NCI-H2196 treated with DMSO at 0.1 percent for 48 hours (cell line): ENCODE results near the gene SETD1A.
"Not testable (repeated sequence)": the region's sequence is repeated elsewhere in the genome, so short reads cannot be mapped to it uniquely, and the experiment has no call there.

Source experiments
- DNase-seq: peaks from one replicate; lab custom pipeline; 2025; ENCODE audit not compliant: unreplicated experiment; lab: John Stamatoyannopoulos, UW

Gene SETD1A

DNA sequence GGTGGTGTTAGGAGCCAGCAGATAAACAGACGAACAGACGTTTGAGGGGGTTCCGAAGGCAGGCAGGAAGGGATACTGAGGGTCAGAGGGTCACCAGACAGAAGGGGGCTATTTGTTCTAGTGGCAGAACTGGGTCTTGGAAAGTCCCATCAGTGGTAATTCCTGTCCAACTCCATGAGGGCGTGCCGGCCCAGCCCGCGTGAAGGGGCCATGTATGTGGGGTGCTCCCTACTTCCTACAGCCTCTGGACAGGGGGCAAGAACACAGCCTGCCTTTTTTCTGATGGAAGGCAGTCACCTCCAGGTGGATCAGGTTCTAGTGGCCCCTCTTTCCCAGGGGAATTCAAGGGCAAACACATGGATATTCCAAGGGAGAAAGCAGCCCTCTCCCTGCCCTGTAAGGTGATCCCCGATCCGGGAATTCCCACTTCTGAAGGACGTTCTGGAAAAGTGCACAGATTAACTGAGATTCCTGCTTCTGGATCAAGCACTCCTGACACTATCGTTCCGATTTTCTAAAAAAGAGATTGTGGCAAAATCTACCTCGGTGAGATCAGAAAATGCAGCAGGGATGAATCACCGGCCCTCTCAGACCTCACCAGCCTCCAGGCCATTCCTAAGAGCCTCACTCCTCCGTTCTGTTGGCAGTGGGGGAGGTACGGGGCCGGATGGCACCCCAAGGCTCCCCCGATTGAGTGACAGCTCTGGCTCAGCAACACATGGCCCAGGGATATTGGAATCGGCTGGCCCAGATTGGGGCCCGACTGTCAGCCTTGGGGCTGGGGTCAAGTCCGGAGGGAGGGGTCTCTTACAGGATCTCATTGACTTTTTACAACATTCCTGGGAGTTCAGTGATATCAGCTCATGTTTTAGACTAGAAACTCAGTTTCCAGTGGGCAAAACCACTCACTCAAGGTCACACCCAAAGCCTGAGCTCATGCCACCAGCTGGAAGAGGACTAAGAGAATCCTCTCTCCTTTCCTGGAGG, 40.5 kb downstream of the SETD1A start:
- DNase-seq, result no peak

DNA sequence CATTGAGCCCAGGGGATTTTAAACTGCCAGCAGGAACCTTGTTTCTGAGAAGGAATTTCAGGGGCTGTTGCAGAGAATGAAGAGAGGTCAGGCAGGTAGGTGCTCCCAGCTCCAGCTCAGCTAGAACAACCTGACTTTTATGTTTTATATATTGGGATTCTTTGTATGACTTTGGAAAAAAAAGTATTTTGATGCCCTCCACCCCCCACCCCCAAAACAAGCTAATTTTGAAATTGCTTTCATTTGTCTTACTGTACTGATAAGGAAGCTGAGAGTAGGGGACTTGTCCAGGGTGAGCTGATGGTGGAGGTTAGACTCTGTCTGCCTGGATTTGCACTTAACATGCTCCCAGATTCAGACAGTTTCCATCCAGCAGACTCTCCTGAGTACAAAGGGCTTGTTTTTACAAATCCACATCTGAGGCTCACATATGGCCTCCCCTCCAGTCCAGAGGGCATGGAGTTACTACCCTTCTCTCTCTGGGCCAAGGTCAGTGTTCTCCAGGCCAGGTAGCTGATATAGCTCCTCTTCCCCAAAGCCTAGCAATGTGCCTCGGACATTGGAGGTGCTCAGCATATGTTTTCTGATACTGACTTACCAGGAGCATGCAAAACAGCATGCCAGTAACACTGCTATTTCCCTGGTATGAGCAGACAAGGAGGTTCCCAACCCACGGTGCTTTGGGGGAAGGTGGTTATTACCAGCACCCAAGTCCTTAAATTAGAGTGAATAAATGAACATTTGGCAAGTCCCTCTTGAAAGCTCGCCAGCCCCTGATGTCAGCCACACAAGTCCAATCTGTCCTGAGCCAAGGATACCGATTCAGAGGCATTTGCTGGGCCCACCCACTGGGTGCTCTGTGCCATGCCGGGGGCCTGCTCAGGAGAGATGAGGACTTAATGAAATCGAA, 41.6 kb downstream of the SETD1A start:
- DNase-seq, result no peak

DNA sequence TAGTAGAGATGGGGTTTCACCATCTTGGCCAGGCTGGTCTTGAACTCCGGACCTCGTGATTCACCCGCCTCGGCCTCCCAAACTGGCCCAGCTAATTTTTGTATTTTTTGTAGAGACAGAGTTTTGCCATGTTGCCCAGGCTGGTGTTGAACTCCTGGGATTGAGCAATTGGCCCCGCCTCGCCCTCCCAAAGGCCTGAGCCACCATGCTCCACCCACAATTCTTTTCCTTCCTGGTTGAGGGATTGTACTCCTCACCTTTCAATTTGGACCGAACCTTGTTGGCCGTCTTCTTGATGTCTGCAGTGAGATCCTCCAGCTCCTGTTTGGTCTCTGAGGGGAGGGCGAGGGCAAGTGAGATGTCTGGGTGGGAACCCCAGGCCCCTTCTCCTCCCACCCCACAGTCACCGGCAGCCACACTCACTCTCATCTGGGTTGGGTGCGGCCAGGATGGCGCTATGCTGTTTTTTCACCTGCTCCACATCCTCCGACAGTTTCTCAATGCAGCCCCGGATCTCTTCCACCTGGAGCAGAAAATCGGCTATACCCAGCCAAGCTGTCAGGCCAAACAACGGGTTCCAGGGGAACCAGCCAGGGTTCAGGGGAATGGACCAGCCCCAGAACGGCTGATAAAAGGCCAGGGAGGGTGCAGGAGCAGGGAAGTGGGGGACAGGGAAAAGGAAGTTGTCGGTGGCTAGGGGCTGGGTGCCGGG, 43.3 kb downstream of the SETD1A start:
- DNase-seq, result no peak

DNA sequence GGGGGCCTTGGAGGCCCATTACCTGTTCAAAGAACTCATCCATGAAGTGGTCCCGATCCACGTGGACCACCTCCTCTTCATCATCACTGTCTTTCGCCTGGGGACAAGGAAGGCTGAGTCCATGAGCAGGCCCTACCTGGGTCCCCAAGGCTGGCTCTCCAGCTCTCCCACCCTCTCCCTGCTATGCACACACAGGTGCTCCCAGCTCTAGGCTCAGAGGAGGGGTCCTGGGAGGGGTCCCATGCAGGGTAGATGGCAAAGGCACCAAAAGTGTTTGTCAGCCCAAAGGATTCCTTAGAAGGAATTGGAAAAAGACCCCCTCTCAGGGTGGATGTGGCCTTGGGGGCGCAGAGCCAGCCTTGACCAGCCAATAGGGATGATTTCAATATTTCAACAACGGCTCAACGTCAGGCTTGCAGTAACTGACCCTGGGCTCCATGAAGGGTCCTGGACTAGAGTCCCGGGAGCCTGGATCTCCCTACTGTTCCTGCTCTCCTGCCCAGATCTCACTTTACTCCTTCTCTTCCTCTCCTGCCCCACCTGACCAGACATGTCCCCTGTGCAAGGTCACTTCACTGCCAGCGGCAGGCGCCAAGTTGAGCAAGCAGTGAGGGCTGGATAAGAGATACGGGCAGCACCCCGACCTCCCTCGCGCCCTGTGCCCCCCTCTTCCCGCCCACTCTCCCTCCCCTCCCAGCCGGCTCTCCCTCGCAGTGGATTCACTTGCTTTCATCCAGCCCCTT, 44.1 kb downstream of the SETD1A start:
- DNase-seq, result no peak

DNA sequence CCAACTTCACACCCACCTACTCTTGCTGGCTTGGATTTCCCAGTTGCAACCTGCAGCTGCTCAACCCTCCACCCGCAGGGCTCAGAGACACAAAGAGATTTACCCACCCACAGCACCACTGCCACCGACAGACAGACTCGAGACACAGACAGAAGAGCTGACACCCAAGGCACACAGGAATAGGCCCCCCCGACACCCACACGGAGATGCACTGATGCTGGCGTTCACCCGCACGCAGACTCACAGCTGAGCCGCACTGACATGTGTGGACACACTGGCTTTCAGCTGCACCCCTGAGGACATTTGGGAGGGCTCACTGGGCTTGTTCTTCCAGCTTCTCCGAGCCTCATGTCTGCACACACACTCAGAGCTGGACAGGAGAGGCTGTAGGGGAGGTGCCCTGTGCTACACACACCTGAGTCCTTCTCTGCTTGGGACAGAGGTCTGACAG, 44.7 kb downstream of the SETD1A start:
- DNase-seq, result no peak

DNA sequence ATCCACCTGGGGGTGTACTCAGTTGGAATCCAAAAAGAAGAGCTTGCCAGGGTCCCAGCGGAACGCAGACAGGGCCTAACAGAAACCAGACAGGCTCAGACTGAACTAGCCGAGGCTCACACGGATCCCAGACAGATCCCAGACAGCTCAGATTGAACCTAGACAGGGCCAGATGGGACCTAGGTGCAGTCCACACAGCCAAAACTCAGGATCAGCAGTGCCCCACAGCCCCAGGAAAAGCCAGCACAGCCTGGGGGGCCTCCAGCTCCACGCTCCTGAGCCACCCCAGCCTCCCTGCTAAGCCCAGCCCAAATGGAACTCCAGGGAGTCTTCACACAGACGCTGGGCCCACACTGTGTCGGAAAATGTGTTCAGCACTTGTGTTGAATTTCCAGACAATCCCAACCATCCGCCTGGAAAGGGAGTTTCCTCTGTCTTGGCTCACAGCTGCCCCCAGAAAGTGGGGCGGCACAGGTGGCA, 45.3 kb downstream of the SETD1A start:
- DNase-seq, result no peak

DNA sequence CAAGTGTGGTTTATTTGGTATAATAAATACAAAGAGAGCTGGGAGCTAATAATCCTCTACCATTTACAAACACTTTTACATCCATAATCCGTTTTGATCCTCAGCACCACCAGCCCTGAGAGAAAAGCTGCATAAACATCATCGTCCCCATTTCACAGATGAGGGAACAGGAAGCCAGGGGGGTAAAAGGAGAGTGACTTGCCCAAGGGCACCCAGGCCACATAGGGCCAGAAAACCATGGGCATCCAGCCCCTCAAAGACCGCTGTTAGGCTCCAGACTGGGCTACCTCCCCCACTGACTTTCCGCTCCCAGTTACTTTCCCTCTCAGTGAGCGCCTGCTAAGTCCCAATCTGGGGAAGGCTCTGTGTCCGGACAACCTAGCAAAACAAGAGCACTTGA, 46.2 kb downstream of the SETD1A start:
- DNase-seq, result no peak

DNA sequence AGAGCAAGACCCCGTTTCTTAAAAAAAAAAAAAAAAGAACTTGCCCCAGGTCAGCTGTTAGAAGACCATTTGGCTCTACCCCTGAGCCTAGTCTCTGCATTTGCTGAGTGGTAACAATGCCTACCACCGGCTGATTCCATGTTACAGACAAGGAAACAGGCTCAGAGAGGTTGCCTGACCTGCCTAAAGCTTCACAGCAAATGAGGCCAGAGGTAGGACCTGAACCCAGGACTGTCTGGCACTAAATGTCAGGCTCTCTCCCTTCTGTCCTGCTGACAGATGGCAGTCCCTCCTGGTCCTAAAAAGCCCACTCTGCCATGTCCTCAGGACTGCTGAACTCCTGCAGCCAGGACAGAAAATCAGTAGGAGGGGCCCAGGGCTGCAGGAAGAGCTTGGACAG, 47.1 kb downstream of the SETD1A start:
- no peak for DNase-seq

DNA sequence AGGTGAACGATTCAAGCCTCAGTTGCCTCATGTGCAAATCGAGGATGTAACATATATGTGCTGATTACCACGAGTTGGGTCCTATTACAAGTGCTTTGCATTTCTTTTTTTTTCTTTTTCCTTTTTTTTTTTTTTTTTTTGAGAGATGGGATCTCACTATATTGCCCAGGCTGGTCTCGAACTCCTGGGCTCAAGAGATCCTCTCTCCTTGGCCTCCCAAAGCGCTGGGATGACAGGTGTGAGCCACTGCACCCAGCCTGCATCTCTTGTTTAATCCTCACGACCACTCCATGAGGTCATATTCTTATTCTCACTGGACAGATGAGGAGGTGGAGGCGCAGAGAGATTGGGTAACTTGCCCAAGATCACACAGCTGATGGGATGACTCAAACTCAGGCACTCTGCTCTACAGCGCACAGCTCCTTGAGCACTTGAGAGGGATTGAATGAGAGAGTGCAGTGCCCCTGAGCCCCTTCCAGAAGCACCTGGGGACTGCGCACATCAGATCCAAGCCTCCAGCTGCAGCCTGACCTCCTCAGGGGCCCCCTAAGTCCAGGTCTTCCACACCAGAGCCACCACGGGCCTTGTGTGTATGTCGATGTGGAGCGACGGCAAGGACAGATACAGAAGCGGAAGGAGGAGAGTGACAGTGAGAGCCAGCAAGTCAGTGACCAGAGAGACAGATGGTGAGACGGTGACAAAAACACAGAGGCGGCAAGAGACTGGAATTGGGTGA, 48.0 kb downstream of the SETD1A start:
- no peak for DNase-seq

DNA sequence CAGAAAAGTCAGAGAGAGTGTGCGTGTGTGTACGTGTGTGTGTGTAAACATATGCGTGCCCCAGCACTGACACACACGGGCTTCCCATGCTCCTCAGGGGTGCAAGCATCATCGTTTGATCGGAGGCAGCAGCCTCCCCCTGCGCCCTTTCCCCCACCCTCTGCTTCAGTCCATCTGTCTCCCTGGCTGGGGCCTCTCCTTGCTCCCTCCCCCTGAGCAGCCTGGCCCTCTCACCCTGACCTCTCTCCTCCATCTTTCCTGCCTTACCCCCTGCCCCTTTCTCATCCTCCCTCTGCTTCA, 48.5 kb downstream of the SETD1A start:
- DNase-seq, result no peak

DNA sequence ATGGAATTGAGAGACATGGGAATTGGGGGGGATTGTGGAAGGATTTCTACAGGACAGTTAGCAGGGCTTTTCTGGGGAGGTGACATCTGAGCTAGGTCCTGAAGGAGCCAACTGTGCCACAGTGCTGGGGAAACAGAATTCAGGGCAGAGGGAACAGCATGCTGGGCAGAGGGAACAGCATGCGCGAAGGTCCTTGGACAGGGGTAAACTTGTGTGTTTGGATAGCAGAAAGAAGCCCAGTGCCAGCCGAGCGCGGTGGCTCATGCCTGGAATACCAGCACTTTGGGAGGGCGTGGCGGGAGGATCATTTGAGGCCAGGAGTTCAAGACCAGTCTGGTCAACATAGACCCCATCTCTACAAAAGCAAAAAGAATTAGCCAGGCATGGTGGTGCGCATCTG, 49.0 kb downstream of the SETD1A start:
- no peak for DNase-seq

DNA sequence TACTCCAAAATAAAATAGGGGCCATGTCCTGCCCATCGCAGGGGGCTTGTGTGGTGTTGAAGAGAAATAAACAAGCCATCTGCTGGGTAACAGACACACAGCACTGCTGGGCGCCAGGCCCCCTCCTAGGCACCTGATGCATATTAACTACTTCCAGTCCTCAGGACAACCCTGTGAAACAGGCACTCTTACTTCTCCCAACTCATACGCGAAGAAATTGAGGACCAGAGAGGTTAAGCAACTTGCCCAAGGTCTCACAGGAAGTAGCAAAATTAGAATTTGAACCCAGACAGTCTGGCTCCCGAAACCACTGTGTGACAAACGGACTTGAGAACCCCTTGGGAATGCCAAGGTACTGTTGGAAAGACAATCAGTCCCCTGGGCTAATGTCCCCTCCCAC, 50.1 kb downstream of the SETD1A start:
- DNase-seq, result no peak

DNA sequence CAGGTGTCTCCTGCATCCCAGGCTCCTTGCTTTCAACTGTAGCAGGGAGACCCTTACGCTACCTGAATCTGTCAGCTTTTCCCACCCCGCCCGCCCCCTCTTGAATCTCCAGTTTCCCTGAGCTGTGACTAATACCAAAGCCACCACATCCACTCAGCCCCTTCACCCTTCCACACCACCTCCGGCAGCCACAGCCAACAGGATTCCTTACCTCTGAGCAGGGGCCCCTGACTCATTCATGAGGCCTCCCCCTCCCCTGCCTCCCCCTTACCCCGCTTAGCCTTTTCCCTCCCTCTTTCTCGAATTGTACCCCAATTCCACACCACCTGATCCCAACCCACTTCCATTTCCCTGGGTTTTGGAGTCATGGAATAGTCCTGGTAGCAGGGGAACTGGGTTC, 50.6 kb downstream of the SETD1A start:
- no peak for DNase-seq

DNA sequence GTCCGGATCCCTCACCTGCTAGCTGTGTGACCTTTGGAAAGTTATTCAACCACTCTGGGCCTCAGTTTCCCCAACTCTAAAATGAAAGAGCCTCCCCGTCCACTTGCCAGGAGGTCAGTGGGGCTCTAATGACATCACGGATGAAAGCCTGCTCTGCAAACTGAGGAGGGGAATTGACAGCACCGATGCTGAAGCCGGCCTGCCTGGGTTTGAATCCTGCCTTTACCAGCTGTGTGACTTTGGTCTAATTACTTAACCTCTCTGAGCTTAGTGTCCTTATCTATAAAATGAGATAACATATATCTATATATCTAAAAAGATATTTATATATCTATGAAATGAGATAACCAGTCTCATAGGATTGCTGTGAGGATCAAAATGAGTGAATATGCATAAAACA, 51.0 kb downstream of the SETD1A start:
- DNase-seq, result no peak

DNA sequence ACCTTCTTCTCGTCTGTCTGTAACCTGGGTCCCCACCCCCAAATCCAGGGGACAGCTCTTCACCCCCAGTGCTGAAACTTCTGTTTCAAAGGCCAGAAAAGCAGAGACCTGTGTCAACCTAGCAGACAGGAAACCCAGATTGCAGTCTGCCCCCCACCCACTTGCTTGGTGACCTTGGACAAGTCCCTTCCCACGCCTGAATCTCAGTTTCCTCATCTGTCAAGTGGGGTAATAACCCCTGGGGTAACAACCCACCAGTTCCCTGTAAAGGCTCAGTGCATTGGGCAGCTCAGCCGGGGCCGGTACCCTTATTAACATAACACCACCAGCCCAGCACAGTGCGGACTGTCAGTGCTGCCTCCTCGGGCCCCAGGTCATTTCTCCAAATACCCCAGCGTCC, 51.6 kb downstream of the SETD1A start:
- no peak for DNase-seq

DNA sequence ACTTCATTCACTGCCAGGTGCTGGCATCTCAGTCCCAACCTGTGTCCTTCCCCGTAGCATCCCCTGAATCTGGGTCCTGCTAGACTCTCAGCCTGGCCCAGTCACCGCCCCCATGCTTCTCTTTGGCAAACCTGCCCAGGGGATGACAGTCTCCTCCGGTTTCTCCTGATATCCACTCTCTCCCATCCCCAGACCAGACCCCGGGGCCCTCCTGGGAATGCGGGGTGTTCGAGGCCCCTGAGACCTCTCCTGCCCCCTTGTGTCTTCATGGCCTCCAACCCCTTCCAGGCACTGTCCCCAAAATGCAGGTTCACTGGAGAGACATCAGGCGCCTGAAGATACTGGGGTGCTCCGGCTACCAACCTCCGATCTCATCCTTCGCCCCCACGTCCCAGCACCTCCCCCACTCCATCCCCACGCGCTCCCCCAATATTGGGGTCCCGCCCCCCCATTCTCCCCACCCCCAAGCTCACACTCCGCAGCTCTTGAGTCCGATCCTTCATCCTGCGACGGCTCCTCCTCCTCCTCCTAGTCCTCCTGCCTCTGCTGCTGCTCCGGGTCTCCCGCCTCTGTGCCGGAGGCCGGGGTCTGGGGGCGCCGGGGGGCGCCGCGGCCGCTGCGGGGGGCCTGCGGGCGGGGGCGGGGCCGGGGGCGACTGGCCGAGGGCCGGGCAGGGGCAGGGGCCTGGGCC, 52.5 kb downstream of the SETD1A start:
- no peak for DNase-seq

DNA sequence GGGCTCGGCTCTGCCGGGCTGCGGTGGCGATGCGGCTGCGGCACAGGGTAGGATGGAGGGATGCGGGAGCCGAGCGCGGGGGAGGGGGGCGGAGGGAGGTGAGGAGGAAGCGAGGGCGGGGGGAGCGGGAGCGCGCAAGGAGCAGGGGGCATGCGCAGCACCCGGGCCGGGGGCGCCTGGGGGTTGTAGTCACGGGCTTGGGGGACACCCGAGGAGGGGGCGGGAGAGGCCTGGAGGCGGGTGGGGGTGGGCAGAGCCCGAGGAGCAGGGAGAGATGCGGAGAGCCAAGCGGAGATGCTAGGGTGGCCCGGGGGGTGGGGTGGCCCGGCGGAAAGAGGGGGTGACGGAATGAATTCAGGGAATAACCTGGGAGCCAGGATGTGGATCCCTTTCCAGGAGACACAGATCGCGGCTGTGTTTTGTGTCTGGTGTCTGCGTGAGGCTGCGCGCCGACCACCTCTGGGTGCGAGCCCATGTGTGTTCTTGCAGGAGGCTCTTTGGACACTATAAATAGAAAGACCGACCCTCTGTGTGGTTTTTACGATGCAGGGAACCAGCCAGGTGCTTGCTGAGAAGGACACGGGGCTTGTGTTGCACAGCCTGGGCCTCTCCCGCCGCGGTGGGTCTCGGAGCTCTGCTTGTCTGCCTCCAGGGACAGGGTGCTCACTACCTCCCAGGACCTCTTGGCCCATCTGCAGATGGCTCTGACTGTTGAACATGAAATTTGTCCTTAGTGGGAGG, 53.2 kb downstream of the SETD1A start, which contains the start of gene STX1B:
TSS of gene STX1B (minus strand) at position 54 of the 741 bp plus-strand sequence. CDS start 242 bp downstream, outside the sequence.
- no peak for DNase-seq

DNA sequence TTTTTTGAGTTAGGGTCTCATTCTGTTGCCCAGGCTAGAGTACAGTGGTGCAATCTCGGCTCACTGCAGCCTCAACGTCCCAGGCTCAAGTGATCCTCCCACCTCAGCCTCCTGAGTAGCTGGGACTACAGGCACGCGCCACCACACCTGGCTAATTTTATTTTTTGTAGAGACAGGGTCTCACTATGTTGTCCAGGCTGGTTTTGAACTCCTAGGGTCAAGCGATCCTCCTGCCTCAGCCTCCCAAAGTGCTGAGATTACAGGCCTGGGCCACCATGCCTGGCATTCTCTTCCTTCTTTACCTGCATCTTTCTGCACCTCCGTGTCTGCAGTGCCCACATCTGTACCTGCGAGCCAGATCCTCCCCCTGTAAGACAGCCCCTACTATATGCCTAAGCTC, 54.3 kb downstream of the SETD1A start:
- DNase-seq, result not testable (repeated sequence)
